CD4-positive, alpha-beta T cell treated with Interleukin-4 for 4 hours (primary cell): ENCODE data around the gene PRKCD.

Source experiments
- DNase-seq: peaks from one replicate; pipeline ENCODE4 v3.0.0-alpha.2; 2020

Gene PRKCD

GRCh38 chr3:53157974-53158580 lies 2.9 kb upstream of the PRKCD start:
- DNase-seq, result no peak

DNA sequence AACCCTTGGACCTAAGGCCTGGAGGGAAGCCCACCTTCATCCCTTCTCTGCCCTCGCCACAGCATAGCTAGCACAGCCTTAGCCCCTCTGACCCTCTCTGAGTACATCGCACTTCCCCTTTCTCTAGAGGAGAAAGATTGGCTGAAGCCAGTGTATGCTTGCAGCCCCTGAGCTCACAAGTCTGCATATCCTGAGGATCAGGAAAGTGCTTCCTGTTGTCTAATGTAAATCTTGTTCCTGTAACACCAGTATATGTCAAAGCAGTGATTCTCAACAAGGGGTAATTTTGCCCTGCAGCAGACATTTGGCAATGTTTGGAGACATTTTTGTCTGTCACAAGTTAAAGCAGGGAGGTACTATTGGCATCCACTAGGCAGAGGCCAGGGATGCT lies 2.2 kb upstream of the PRKCD start:
- no peak for DNase-seq

DNA sequence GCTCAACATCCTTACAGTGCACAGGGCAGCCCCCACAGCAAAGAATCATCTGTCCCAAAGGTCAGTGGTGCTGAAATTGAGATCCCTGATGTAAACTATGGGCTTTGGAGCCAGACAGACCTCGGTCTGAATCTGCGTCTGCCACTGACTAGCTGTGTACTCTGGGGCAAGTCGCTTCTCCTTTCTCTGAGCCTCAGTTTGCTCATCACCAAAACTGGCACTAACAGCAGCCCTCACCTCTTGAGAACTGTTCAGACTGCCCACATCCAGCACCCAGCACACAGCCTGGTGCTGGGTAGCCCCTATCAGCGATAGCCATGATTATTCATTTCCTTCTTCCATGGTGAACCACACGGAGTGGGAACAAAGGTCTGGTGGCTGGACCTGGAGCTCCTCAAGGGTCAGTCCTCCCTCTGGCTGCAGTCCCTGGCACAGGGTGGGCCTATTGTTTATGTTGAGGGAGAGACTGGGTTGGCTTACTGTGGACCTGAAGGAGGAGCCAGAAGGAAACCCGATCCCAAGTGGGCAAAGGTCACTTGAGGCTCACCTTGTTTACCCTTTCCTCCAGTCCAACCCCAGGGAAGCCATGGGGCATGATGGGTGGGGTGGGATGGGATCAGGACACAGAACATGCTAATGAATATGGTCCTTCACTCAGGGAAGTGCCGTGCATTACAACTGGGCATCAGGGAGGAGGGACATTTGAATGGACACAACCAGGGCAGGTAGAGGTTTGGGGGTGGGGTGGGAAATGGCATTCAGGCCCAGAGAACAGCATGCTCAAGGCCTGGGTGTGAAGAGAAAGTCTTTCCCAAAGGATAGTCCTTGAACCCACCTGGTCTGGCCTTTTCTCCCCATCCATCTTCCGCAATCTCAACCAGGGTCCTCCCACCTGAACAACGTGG lies 1.6 kb upstream of the PRKCD start:
- no peak for DNase-seq

GRCh38 chr3:53160061-53160659 lies 849 bp upstream of the PRKCD start:
- DNase-seq, result no peak

GRCh38 chr3:53161450-53161819 lies 426 bp downstream of the PRKCD start:
- no peak for DNase-seq

DNA sequence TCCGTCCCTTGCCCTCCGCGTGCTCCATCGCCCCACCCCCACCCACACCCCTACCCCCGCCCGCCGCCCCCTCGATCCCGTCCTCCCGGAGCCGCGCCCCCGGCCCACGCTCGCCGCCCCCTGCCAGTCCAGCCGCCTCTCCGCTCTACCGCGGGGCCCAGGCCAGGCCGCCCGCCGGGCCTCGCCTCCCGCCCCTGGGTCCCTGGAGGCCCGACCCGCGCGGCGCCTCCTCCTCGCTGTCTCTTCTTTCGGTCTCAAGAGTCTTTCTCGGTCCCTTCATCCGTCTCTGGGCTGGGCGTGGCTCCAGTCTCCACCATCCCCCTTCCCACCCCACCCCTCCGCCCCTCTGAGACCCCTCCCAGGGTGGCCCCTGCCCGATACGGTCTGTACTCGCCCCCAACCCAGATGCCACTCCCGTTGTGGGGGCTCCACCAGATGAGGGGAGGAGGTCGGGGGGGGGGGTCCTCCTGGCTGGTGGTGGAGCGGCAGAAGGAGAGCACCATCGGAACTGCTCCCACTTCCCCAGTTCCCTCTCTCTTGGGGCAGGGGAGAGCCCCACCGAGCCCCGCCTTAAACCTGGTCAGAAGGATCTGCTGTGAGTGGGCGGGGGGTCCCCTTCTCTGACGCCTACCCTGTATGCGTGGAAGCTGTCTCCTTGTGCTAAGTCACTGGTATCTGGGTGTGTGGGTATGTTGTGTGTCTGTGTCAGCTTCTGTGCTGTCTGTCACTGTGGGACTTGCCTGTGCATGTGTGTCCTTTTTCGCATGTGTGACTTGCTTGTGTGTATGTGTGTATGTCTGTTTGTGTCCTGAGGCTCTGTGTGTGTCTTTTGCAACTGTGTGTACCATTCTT lies 1.0 kb downstream of the PRKCD start:
- peak; percentile 49 for DNase-seq

DNA sequence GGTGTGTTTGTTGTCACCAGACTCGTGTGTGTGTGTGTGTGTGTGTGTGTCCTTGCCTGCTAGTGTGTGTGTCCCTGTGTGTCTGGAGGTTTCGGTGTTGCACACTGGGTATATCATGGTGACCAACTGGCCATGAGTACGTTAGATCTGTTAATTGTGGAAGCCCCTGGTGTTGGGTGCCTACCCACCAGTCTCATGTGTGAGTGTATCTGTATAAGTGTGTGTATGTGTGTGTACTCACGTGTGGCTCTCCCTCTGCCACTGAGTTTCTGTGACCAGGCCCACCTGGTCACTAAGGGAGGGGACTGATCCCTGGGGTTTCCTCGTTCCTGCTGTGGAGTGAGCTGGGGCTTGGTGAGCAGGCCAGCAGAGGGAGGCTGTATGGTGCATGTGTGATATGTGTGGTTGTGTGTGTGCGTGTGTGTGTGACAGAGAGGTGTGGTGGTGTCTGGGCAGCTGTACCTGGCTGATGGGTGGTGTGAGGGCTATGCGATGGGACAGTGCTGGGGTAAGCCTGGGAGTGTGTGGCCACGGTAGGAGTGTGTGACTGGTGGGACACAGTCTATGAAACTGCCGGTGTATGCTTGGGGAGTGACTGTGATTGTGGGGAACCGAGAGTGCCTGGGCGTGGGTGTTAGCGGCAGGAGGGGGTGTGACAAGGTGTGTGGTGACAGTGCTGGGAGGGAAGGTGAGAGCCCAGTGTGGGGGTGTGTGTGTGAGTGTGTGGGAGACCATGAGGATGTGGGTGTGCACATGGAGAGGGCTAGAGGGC lies 1.8 kb downstream of the PRKCD start:
- DNase-seq, result peak; percentile 76

GRCh38 chr3:53163444-53164387 lies 2.7 kb downstream of the PRKCD start:
- no peak for DNase-seq

DNA sequence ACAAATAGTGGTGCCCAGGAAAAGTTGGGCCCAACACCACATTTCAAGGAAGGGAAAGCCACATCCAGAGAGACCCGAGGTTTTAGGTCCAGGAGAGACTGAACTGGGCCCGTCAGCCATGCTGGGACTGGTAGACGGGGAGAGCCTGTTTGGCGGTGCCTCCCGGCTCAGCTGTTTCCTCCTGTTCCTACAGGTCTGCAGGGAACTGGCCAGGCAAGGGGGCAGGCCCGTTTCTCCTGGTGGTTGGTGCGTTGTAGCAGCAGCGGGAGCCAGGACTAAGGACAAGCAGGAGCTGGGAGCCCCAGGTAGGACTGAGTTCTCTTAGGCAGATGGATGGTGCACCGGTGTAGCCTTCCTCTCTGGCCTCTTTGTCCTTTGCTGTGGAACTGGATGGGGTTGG lies 3.9 kb downstream of the PRKCD start:
- no peak for DNase-seq

- DNase-seq, result no peak
Observed at GRCh38 chr3:53166206-53166605, 5.2 kb downstream of the PRKCD start.

DNA sequence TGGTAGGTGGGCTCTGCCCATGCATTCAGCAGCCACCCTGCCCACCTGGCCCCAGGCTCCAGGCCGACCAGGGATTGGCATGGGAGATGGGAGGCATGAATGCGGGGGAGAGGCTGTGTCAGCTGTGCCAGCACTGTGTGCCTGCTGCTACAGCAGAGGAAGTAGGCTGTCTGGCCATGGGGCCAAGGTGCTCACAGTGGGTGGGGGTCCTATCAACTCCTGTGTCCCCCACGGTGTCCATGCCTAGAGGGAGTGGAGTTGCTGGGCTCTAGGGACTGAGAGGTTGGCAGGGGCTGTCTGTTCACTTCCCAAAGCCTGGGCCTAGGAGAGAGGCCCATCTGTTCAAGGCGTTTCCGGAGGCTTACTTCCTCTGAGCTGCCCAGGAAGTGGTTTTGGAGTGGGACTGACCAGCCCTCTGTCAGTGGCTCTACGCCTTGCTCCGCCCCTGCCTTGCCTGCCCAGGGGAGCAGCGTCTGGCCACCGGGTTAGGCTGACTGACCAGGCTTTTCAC lies 5.8 kb downstream of the PRKCD start:
- DNase-seq, result no peak

GRCh38 chr3:53167418-53168174 lies 6.6 kb downstream of the PRKCD start:
- DNase-seq, result no peak

DNA sequence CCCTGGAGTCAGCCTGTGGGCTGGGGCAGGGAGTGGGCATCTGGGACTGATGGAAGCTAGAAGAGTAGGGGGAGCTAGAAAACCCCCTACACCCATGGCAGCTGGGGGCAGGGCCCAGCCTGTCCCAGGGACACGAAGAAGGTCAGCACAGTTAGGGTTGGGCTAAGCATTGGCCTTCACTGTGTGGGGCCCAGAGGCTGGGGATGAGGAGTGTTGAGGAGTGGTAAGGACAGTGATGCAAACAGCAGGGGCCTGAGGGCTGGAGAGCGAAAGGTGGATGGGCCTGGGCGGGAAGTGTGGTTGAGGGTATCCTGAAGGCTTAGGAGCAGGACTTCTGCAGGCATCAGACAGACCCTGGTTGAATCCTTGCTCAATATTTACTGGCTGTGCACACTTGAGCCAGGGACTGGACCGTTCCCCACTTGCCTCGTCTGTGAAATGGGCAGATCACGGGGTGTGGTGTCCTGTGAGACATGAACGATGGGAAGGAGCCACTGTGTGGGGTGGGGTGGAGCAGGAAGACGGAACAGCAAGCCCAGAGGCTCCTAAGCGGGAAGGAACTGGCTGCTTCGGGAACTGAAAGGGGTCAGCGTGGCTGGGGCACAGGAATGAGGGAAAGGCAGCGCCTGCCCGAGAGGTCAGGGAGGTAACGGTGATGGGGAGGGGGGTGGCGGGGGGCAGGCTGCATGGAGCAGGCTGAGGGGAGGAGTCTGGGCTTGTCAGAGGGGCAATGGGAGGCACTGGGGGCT lies 7.3 kb downstream of the PRKCD start:
- no peak for DNase-seq

GRCh38 chr3:53169045-53169831 lies 8.2 kb downstream of the PRKCD start:
- DNase-seq, result no peak

GRCh38 chr3:53169832-53170324 lies 8.9 kb downstream of the PRKCD start:
- no peak for DNase-seq

DNA sequence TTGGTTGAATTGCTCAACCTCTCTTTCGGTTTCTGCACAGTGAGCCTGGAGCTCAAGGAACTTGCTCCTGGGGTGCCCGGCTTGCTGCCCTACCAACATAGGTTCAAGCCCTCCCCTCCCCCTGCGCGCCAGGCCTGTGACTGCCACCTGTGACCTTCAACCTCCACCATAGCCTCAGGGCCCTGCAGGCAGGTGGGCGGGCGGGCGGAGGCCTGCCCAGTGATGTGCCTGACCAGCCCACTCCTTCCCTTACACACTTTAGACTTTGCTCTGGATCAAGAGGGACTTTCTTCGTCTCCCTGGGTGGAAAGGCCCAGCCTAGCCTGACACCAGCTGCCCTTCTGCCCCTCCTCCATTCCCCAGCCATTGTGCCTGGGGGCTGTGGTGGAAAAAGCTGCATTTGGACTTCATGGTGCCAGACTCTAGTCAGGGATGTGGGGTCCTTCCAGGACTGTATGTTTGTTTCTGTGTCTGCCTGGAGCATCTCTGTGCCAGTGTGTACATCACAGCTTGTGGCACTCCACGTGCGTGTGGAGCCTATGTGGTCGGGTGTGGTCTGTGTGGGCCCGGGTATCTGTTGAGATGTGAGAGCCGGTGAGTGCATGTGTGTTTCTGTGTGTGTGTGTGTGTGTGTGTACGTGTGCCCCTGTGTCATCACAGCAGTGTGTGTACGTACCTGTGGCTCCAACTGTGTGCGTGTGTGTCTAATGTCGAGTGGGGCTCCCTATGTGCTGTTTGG lies 9.5 kb downstream of the PRKCD start:
- DNase-seq, result peak; percentile 25

GRCh38 chr3:53171064-53171418 lies 10.0 kb downstream of the PRKCD start:
- no peak for DNase-seq
